Adrenal gland (tissue), 5 donors: ENCODE data around the gene SLC7A6.

ENCODE experiments used
- POLR2A ChIP-seq, 2 donors: fragments of 450-650 bp; IDR thresholded peaks; one replicate each; pipeline ENCODE4 v1.6.1; 2017; ENCODE audit warnings: antibody characterized with exemption in 2 of 2, mild to moderate bottlenecking in 2 of 2, moderate library complexity in 1 of 2
- TF ChIP-seq, protein P1 (sequence below), 6 experiments: fragments of 450-650 bp in 4 of 6; fragments of 200-600 bp in 2 of 6; sonication (generic) in 1 of 6; IDR thresholded peaks; 1 replicate in 5 of 6; 2 replicates in 1 of 6; pipeline versions ENCODE4 v1.5.1 to v1.8.0; 2016 to 2021; ENCODE audit warnings: antibody characterized with exemption in 6 of 6, mild to moderate bottlenecking in 2 of 6, moderate library complexity in 1 of 6
- donor health status: DM: no; HTN: no; CAD: no.

GRCh38 chr16:68230956-68231355 is 33.4 kb upstream of the SLC7A6 start:
- TF ChIP-seq, protein P1, sequence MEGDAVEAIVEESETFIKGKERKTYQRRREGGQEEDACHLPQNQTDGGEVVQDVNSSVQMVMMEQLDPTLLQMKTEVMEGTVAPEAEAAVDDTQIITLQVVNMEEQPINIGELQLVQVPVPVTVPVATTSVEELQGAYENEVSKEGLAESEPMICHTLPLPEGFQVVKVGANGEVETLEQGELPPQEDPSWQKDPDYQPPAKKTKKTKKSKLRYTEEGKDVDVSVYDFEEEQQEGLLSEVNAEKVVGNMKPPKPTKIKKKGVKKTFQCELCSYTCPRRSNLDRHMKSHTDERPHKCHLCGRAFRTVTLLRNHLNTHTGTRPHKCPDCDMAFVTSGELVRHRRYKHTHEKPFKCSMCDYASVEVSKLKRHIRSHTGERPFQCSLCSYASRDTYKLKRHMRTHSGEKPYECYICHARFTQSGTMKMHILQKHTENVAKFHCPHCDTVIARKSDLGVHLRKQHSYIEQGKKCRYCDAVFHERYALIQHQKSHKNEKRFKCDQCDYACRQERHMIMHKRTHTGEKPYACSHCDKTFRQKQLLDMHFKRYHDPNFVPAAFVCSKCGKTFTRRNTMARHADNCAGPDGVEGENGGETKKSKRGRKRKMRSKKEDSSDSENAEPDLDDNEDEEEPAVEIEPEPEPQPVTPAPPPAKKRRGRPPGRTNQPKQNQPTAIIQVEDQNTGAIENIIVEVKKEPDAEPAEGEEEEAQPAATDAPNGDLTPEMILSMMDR (IDR thresholded peaks at IDR 0.05), result no peak
- TF ChIP-seq POLR2A (IDR thresholded peaks at IDR 0.05), result no peak
